OCI-LY1 (cell line): Measurements from ENCODE around the gene TRAF5.

Experiments used
- H2AFZ ChIP-seq: fragments of 200-600 bp; sonication (generic), shearing (Covaris generic); 2 replicates; pipeline ENCODE4 v1.6.0; 2014; ENCODE audit warnings: antibody characterized with exemption, mild to moderate bottlenecking, low read length
- H3F3A ChIP-seq: fragments of 200-600 bp; sonication (generic), shearing (Covaris generic); 2 replicates; pipeline ENCODE4 v1.6.0; 2014; ENCODE audit warnings: mild to moderate bottlenecking, antibody characterized with exemption, low read length, moderate library complexity; ENCODE audit not compliant: insufficient read depth
- H3K27ac ChIP-seq: fragments of 200-600 bp; sonication (generic); 2 replicates; pipeline ENCODE4 v1.5.1; 2014; ENCODE audit warnings: low read length, mixed run types, mild to moderate bottlenecking, low read depth; ENCODE audit not compliant: poor library complexity, severe bottlenecking
- H3K27me3 ChIP-seq: fragments of 200-600 bp; sonication (generic); 2 replicates; pipeline ENCODE4 v1.6.0; 2014; ENCODE audit warnings: antibody characterized with exemption, mild to moderate bottlenecking, low read length, moderate library complexity; ENCODE audit not compliant: insufficient read depth
- H3K36me3 ChIP-seq: fragments of 200-600 bp; sonication (generic); 2 replicates; pipeline ENCODE4 v1.6.1; 2014; ENCODE audit warnings: mild to moderate bottlenecking, antibody characterized with exemption, low read length, moderate library complexity, mixed read lengths; ENCODE audit not compliant: insufficient read depth
- H3K4me1 ChIP-seq: fragments of 200-600 bp; sonication (generic); 2 replicates; pipeline ENCODE4 v1.5.1; 2014; ENCODE audit warnings: mild to moderate bottlenecking, low read length, moderate library complexity; ENCODE audit not compliant: insufficient read depth, severe bottlenecking
- H3K4me2 ChIP-seq: fragments of 200-600 bp; sonication (generic), shearing (Covaris generic); 2 replicates; pipeline ENCODE4 v1.6.1; 2014; ENCODE audit warnings: low read length
- H3K4me3 ChIP-seq: fragments of 200-600 bp; sonication (generic); 2 replicates; pipeline ENCODE4 v1.5.1; 2014; ENCODE audit warnings: low read length, low read depth, mild to moderate bottlenecking, mixed read lengths; ENCODE audit not compliant: poor library complexity, severe bottlenecking
- H3K79me2 ChIP-seq: fragments of 200-600 bp; shearing (Covaris generic); 2 replicates; pipeline ENCODE4 v1.6.1; 2016; ENCODE audit warnings: mixed run types, low read length, mixed read lengths; ENCODE audit not compliant: insufficient read depth
- H3K9ac ChIP-seq: fragments of 200-600 bp; sonication (generic), shearing (Covaris generic); 2 replicates; pipeline ENCODE4 v1.6.1; 2014; ENCODE audit warnings: mild to moderate bottlenecking, low read length, mixed read lengths
- H3K9me2 ChIP-seq: fragments of 200-600 bp; sonication (generic), shearing (Covaris generic); 2 replicates; pipeline ENCODE4 v1.6.1; 2014; ENCODE audit warnings: low read depth, mild to moderate bottlenecking, low read length, mixed read lengths
- H3K9me3 ChIP-seq: fragments of 200-600 bp; shearing (Covaris generic); 2 replicates; pipeline ENCODE4 v1.6.1; 2014; ENCODE audit warnings: low read length, mixed read lengths
- H4K20me1 ChIP-seq: fragments of 200-600 bp; sonication (generic), shearing (Covaris generic); 2 replicates; pipeline ENCODE4 v1.6.0; 2016; ENCODE audit warnings: mild to moderate bottlenecking, low read length; ENCODE audit not compliant: insufficient read depth
- CTCF ChIP-seq: fragments of 200-600 bp; sonication (generic), shearing (Covaris generic); IDR thresholded peaks from 2 replicates; pipeline ENCODE4 v1.5.1; 2017; ENCODE audit warnings: mild to moderate bottlenecking, antibody characterized with exemption, low read length, moderate library complexity, mixed read lengths
- EZH2 ChIP-seq: fragments of 200-600 bp; sonication (generic), shearing (Covaris generic); IDR thresholded peaks from 2 replicates; pipeline ENCODE4 v1.8.0; 2017; ENCODE audit warnings: borderline replicate concordance, mixed run types, mild to moderate bottlenecking, antibody characterized with exemption, low read length, moderate library complexity, mixed read lengths

The TRAF5 gene

GRCh38 chr1:211328084-211328694, 1.6 kb downstream of the TRAF5 start:
- peak overlapping the region; percentile 88 for H3K27ac ChIP-seq
- H3K4me1 ChIP-seq: peaks cover 70% of the 10 kb centered on the region
- H3K9me3 ChIP-seq: no peaks in the 10 kb centered on the region
- H3K4me3 ChIP-seq: peak overlapping the region; percentile 83
- H2AFZ ChIP-seq: no peak overlapping the region
- peaks cover 34% of the 10 kb centered on the region for H3K79me2 ChIP-seq
- H3K9me2 ChIP-seq: no peaks in the 10 kb centered on the region
- H4K20me1 ChIP-seq: no peaks in the 10 kb centered on the region
- no peaks in the 10 kb centered on the region for H3F3A ChIP-seq
- peak overlapping the region; percentile 85 for H3K9ac ChIP-seq
- TF ChIP-seq CTCF: no peak
- TF ChIP-seq EZH2: no peak
- H3K4me2 ChIP-seq: peak overlapping the region; percentile 65
- H3K27me3 ChIP-seq: no peaks in the 10 kb centered on the region
- peaks cover 4% of the 10 kb centered on the region; the same call in 1 of the 2 replicates for H3K36me3 ChIP-seq

GRCh38 chr1:211328866-211329475, 2.3 kb downstream of the TRAF5 start:
- Histone ChIP-seq H3K4me2 (peak overlapping the region; percentile 65), H3F3A (no peaks in the 10 kb centered on the region), H3K4me3 (peak overlapping the region; percentile 83), H3K27ac (peak overlapping the region; percentile 88), H3K4me1 (peaks cover 78% of the 10 kb centered on the region), H3K9me3 (no peaks in the 10 kb centered on the region), H4K20me1 (no peaks in the 10 kb centered on the region), H3K79me2 (peaks cover 34% of the 10 kb centered on the region), H3K9me2 (no peaks in the 10 kb centered on the region), H3K27me3 (no peaks in the 10 kb centered on the region), H2AFZ (no peak overlapping the region), H3K36me3 (peaks cover 4% of the 10 kb centered on the region), H3K9ac (peak overlapping the region; percentile 85)
- no peak for TF ChIP-seq EZH2
- TF ChIP-seq CTCF: no peak

GRCh38 chr1:211329764-211330201, 3.1 kb downstream of the TRAF5 start:
- H3K27ac ChIP-seq: peak overlapping the region; percentile 88
- no peaks in the 10 kb centered on the region for H3K9me2 ChIP-seq
- H3K36me3 ChIP-seq: peaks cover 4% of the 10 kb centered on the region
- H4K20me1 ChIP-seq: no peaks in the 10 kb centered on the region
- peak overlapping the region; percentile 85; the same call in 1 of the 2 replicates for H3K9ac ChIP-seq
- H3K27me3 ChIP-seq: no peaks in the 10 kb centered on the region
- H3K4me3 ChIP-seq: peak overlapping the region; percentile 83
- H2AFZ ChIP-seq: no peak overlapping the region
- peak overlapping the region; percentile 65 for H3K4me2 ChIP-seq
- peaks cover 86% of the 10 kb centered on the region for H3K4me1 ChIP-seq
- no peaks in the 10 kb centered on the region; the same call in 1 of the 2 replicates for H3F3A ChIP-seq
- H3K79me2 ChIP-seq: peaks cover 34% of the 10 kb centered on the region
- TF ChIP-seq EZH2 (no peak), CTCF (no peak)
- no peaks in the 10 kb centered on the region for H3K9me3 ChIP-seq
